Right atrium auricular region (tissue), 2 donors: ENCODE data around the gene IPO11. TPM values are rescaled to one million over a fixed set of nuclear protein-coding genes. Genes with fewer than 3 reads are reported as not detected.

Source experiments
- DNase-seq: peaks from one replicate; pipeline ENCODE4 v3.0.0-alpha.2; 2019; ENCODE audit warnings: low spot score
- H3K27ac ChIP-seq, 2 donors: fragments of 200-600 bp; sonication (generic); 1 replicate in 1 of 2; 2 replicates in 1 of 2; pipeline ENCODE4 v1.5.1; 2016 to 2019
- H3K27me3 ChIP-seq, 2 donors: fragments of 200-600 bp; sonication (generic); one replicate each; pipeline versions ENCODE4 v1.5.1 to v1.6.0; 2017 to 2019
- H3K36me3 ChIP-seq: fragments of 200-600 bp; sonication (generic); one replicate; pipeline ENCODE4 v1.5.1; 2016
- H3K4me1 ChIP-seq, 2 donors: fragments of 200-600 bp; sonication (generic); one replicate each; pipeline versions ENCODE4 v1.5.1 to v1.6.0; 2017 to 2019
- H3K4me3 ChIP-seq, 2 donors: fragments of 200-600 bp; sonication (generic); 1 replicate in 1 of 2; 2 replicates in 1 of 2; pipeline ENCODE4 v1.5.1; 2017 to 2019; ENCODE audit warnings: mild to moderate bottlenecking in 1 of 2, moderate library complexity in 1 of 2
- H3K9me3 ChIP-seq, 2 donors: fragments of 200-600 bp; sonication (generic); one replicate each; pipeline ENCODE4 v1.5.1; 2019
- CTCF ChIP-seq, 2 donors: fragments of 200-600 bp; sonication (generic); IDR thresholded peaks; one replicate each; pipeline ENCODE4 v1.5.1; 2019; ENCODE audit warnings: antibody characterized with exemption in 2 of 2
- total RNA-seq, 2 donors: library from RNA; depleted of rRNA; stranded (reverse); fragments of >200 nt; gene quantifications; one replicate each; pipeline ENCODE4 v1.1.0, GENCODE V29; 2016

Gene IPO11
- total RNA-seq, 2 donors from 2014 or later, result 19.2 to 24.6 TPM

GRCh38 chr5:62536232-62536631 is 123.7 kb downstream of the IPO11 start:
- no peaks in the 10 kb centered on the region for H3K27me3 ChIP-seq
- H3K4me1 ChIP-seq, result no peaks in the 10 kb centered on the region
- no peak overlapping the region for H3K4me3 ChIP-seq
- peaks cover 25% of the 10 kb centered on the region for H3K36me3 ChIP-seq
- no peak for DNase-seq
- no peak for TF ChIP-seq CTCF (IDR thresholded peaks at IDR 0.05)
- H3K27ac ChIP-seq, result no peak overlapping the region
- no peaks in the 10 kb centered on the region for H3K9me3 ChIP-seq

- Histone ChIP-seq H3K27ac (no peak overlapping the region), H3K4me3 (no peak overlapping the region), H3K36me3 (peaks cover 20% of the 10 kb centered on the region), H3K4me1 (no peaks in the 10 kb centered on the region), H3K9me3 (no peaks in the 10 kb centered on the region), H3K27me3 (no peaks in the 10 kb centered on the region)
- no peak for DNase-seq
- no peak for TF ChIP-seq CTCF (IDR thresholded peaks at IDR 0.05)
Observed at GRCh38 chr5:62536783-62537182, 124.2 kb downstream of the IPO11 start.

- no peak for TF ChIP-seq CTCF (IDR thresholded peaks at IDR 0.05)
- DNase-seq, result no peak
- Histone ChIP-seq H3K4me1 (no peaks in the 10 kb centered on the region), H3K27me3 (no peaks in the 10 kb centered on the region), H3K27ac (no peak overlapping the region), H3K9me3 (no peaks in the 10 kb centered on the region), H3K4me3 (no peak overlapping the region), H3K36me3 (peaks cover 14% of the 10 kb centered on the region)
Observed at GRCh38 chr5:62538017-62538942, 125.7 kb downstream of the IPO11 start.

GRCh38 chr5:62542720-62543119 is 130.2 kb downstream of the IPO11 start:
- no peaks in the 10 kb centered on the region for H3K27me3 ChIP-seq
- no peak overlapping the region for H3K27ac ChIP-seq
- TF ChIP-seq CTCF (IDR thresholded peaks at IDR 0.05), result no peak
- H3K36me3 ChIP-seq, result peaks cover 5% of the 10 kb centered on the region
- no peak for DNase-seq
- no peak overlapping the region for H3K4me3 ChIP-seq
- no peaks in the 10 kb centered on the region for H3K9me3 ChIP-seq
- no peaks in the 10 kb centered on the region for H3K4me1 ChIP-seq

- Histone ChIP-seq H3K4me3 (no peak overlapping the region), H3K4me1 (no peaks in the 10 kb centered on the region), H3K27me3 (no peaks in the 10 kb centered on the region), H3K9me3 (no peaks in the 10 kb centered on the region), H3K36me3 (peaks cover 4% of the 10 kb centered on the region), H3K27ac (no peak overlapping the region)
- no peak for DNase-seq
- no peak for TF ChIP-seq CTCF (IDR thresholded peaks at IDR 0.05)
Observed at GRCh38 chr5:62547945-62548630, 135.5 kb downstream of the IPO11 start.
